NB4 (cell line): ENCODE results near the gene SERINC3.

ENCODE experiments used
- DNase-seq: peaks from one replicate; pipeline ENCODE4 v3.0.0; 2010; ENCODE audit warnings: low read depth
- H3K4me3 ChIP-seq: one replicate; pipeline ENCODE4 v1.5.1; 2011; ENCODE audit warnings: mild to moderate bottlenecking, low read depth, low read length, moderate library complexity
- CTCF ChIP-seq: IDR thresholded peaks from one replicate; pipeline ENCODE4 v1.5.1; 2012; ENCODE audit warnings: low read depth, low read length
- MAX ChIP-seq: IDR thresholded peaks from 2 replicates; pipeline ENCODE4 v1.6.1; 2011; ENCODE audit warnings: low read depth, low read length
- MYC ChIP-seq: IDR thresholded peaks from 2 replicates; pipeline ENCODE4 v1.6.1; 2011; ENCODE audit warnings: low read depth, low read length
- POLR2A ChIP-seq: IDR thresholded peaks from 2 replicates; pipeline ENCODE4 v1.6.1; 2011; ENCODE audit warnings: mild to moderate bottlenecking; ENCODE audit not compliant: insufficient read length; ENCODE audit errors: extremely low read depth

The SERINC3 gene

GRCh38 chr20:44532259-44532980 is 10.6 kb upstream of the SERINC3 start:
- peak overlapping the region; percentile 66 for H3K4me3 ChIP-seq
- TF ChIP-seq CTCF: no peak
- TF ChIP-seq MYC: no peak
- no peak for TF ChIP-seq POLR2A
- no peak for TF ChIP-seq MAX
- DNase-seq: no peak

- no peak overlapping the region for H3K4me3 ChIP-seq
- DNase-seq: no peak
- no peak for TF ChIP-seq CTCF
- TF ChIP-seq MYC: no peak
- no peak for TF ChIP-seq MAX
- no peak for TF ChIP-seq POLR2A
Observed at GRCh38 chr20:44528309-44528708, 6.4 kb upstream of the SERINC3 start.

GRCh38 chr20:44527716-44528199 is 5.9 kb upstream of the SERINC3 start:
- TF ChIP-seq MYC (no peak), CTCF (no peak), POLR2A (no peak), MAX (no peak)
- no peak overlapping the region for H3K4me3 ChIP-seq
- DNase-seq: no peak

- TF ChIP-seq MYC (no peak), CTCF (no peak), MAX (no peak), POLR2A (no peak)
- DNase-seq: no peak
- H3K4me3 ChIP-seq: no peak overlapping the region
Observed at GRCh38 chr20:44526129-44526528, 4.3 kb upstream of the SERINC3 start.

GRCh38 chr20:44523746-44524145 is 1.9 kb upstream of the SERINC3 start:
- no peak for TF ChIP-seq MAX
- no peak for TF ChIP-seq POLR2A
- no peak for TF ChIP-seq MYC
- no peak for TF ChIP-seq CTCF
- DNase-seq: no peak
- H3K4me3 ChIP-seq: no peak overlapping the region
